HL-60 (cell line): ENCODE data around the gene KRTAP5-3.

ENCODE experiments used
- DNase-seq, 2 experiments: peaks; one replicate each; pipeline ENCODE4 v3.0.0-alpha.2; 2010 to 2020; ENCODE audit warnings: low read depth in 1 of 2, low spot score in 1 of 2
- H3K27ac ChIP-seq: fragments of 250-450 bp; sonication (Bioruptor Pico); replicated peaks from 2 replicates; pipeline ENCODE4 v1.5.1; 2020; ENCODE audit warnings: mild to moderate bottlenecking, moderate library complexity
- H3K27me3 ChIP-seq: fragments of 250-450 bp; sonication (Bioruptor Pico); 2 replicates; pipeline ENCODE4 v1.5.1; 2021; ENCODE audit warnings: mild to moderate bottlenecking, moderate library complexity; ENCODE audit not compliant: insufficient read depth, poor library complexity, severe bottlenecking
- H3K4me3 ChIP-seq: replicated peaks from 2 replicates; pipeline ENCODE4 v1.5.1; 2011; ENCODE audit warnings: mild to moderate bottlenecking, control low read depth, low read length; ENCODE audit not compliant: insufficient read depth
- GABPA ChIP-seq: IDR thresholded peaks from 2 replicates; pipeline ENCODE4 v1.6.1; 2012; ENCODE audit warnings: low read depth
- POLR2AphosphoS5 ChIP-seq: IDR thresholded peaks from 2 replicates; pipeline ENCODE4 v1.6.1; 2012; ENCODE audit warnings: low read depth
- SPI1 ChIP-seq: IDR thresholded peaks from 2 replicates; pipeline ENCODE4 v1.6.1; 2012; ENCODE audit warnings: low read depth, mild to moderate bottlenecking, borderline replicate concordance
- TF ChIP-seq, protein P1 (sequence below): IDR thresholded peaks from one replicate; pipeline ENCODE4 v1.5.1; 2011; ENCODE audit warnings: low read length, control low read depth, inconsistent platforms; ENCODE audit not compliant: insufficient read depth
- TF ChIP-seq, protein P2 (sequence below): IDR thresholded peaks from 2 replicates; pipeline ENCODE4 v1.6.1; 2012; ENCODE audit warnings: low read depth; ENCODE audit not compliant: insufficient replicate concordance

KRTAP5-3 gene

DNA sequence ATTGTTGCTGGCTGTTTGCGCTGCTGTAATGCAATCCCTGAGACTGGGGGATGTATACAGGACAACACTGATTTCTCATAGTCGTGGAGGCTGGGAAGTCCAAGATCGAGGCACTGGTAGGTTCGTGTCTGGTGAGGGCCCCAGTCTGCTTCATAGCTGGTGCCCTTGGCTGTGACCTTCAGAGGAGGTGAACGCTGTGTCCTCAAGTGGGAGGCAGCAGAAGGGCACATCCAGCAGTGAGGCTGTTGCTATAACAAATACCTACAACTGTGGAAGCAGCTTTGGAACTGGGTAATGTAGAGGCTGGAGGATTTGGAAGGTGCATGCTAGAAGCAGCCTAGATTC, 42.6 kb upstream of the KRTAP5-3 start:
- Histone ChIP-seq H3K27me3 (peaks cover 27% of the 10 kb centered on the region), H3K4me3 (no peak overlapping the region), H3K27ac (no peak overlapping the region)
- no peak for DNase-seq
- TF ChIP-seq SPI1 (no peak), GABPA (no peak), POLR2AphosphoS5 (no peak)
- TF ChIP-seq, protein P1, sequence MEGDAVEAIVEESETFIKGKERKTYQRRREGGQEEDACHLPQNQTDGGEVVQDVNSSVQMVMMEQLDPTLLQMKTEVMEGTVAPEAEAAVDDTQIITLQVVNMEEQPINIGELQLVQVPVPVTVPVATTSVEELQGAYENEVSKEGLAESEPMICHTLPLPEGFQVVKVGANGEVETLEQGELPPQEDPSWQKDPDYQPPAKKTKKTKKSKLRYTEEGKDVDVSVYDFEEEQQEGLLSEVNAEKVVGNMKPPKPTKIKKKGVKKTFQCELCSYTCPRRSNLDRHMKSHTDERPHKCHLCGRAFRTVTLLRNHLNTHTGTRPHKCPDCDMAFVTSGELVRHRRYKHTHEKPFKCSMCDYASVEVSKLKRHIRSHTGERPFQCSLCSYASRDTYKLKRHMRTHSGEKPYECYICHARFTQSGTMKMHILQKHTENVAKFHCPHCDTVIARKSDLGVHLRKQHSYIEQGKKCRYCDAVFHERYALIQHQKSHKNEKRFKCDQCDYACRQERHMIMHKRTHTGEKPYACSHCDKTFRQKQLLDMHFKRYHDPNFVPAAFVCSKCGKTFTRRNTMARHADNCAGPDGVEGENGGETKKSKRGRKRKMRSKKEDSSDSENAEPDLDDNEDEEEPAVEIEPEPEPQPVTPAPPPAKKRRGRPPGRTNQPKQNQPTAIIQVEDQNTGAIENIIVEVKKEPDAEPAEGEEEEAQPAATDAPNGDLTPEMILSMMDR, result no peak
- TF ChIP-seq, protein P2, sequence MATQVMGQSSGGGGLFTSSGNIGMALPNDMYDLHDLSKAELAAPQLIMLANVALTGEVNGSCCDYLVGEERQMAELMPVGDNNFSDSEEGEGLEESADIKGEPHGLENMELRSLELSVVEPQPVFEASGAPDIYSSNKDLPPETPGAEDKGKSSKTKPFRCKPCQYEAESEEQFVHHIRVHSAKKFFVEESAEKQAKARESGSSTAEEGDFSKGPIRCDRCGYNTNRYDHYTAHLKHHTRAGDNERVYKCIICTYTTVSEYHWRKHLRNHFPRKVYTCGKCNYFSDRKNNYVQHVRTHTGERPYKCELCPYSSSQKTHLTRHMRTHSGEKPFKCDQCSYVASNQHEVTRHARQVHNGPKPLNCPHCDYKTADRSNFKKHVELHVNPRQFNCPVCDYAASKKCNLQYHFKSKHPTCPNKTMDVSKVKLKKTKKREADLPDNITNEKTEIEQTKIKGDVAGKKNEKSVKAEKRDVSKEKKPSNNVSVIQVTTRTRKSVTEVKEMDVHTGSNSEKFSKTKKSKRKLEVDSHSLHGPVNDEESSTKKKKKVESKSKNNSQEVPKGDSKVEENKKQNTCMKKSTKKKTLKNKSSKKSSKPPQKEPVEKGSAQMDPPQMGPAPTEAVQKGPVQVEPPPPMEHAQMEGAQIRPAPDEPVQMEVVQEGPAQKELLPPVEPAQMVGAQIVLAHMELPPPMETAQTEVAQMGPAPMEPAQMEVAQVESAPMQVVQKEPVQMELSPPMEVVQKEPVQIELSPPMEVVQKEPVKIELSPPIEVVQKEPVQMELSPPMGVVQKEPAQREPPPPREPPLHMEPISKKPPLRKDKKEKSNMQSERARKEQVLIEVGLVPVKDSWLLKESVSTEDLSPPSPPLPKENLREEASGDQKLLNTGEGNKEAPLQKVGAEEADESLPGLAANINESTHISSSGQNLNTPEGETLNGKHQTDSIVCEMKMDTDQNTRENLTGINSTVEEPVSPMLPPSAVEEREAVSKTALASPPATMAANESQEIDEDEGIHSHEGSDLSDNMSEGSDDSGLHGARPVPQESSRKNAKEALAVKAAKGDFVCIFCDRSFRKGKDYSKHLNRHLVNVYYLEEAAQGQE, result no peak

DNA sequence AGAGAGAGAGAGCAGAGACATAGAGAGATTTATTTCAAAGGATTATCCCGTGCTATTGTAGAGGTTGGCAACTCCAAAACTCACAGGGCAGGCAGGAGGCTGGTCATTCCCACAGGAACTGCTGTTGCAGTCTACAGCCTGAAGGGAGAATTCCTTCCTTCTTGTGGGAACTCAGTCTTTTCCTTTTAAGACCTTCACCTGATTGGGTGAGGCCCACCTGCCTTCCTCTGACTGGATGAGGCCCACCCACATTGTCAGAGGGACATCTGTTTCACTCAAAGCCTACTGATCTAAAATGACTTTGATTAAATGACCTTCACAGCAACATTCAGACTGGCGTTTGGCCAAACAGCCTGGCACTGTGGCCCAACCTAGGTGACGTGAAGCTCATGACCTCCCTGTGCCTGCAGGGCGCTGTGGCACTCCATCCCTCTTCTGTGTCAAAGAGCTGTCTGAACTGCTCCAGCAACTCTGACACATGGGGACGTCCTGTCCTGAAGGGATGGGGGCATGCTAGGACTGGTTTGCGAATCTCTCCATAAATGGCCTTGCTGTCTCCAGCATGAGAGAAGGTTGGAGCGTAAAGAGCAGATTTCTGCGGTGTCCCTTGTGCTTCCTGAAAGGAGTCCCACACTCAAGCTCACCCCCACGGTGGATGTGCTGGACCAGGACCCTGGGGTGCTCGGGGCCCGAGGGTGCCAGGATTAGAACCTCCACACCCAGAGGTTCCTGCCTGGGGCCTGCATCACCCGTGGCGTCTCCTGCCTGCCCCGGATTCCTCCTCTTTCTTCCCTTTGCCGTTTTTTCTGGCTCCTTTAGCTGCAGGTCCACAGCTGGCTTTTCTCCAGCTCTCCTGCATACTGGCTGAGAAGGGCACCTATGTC, 42.0 kb upstream of the KRTAP5-3 start:
- H3K27me3 ChIP-seq, result peaks cover 26% of the 10 kb centered on the region
- TF ChIP-seq POLR2AphosphoS5 (no peak), GABPA (no peak), SPI1 (no peak)
- TF ChIP-seq, protein P2, result no peak
- TF ChIP-seq, protein P1, result no peak

DNA sequence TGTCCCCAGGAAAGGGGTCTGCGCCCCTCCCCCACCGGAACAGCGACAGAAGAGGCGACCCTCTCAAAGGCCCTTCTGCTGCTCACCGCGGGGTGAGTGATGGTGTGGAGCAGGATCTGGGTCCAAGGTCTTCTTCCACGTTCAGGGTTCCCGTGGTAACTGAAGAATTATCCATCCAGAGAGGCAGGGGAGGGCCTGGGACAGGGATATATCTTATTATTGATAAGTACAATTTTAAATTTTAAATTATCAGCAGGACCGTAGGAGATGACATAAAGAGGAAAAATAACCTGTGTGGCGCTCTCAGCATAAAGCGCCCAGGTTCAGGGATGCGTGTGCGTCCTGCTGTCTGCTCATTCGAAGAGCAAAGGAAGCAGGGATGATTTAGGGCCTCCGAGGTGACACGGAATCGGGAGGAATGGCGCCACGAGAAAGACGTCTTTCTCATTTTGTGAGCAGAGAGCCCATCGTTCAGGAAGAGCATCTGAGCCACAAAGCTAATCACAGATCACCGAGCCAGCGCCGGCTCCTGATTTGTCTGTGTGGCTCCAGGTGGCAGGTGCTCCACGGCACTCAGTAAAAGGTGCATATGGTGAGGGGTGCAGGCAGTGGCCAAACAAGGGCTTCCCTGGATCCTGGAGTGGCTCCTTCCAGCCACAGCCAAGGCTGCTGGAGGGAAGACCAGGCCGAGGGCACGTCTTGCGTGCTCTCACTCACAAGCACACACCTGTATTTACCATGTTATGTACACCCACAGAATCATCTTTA, 40.6 kb upstream of the KRTAP5-3 start:
- Histone ChIP-seq H3K4me3 (no peak overlapping the region), H3K27me3 (peaks cover 13% of the 10 kb centered on the region), H3K27ac (no peak overlapping the region)
- TF ChIP-seq SPI1 (no peak), GABPA (no peak), POLR2AphosphoS5 (no peak)
- TF ChIP-seq, protein P1, result no peak
- TF ChIP-seq, protein P2, result no peak
- no peak for DNase-seq

More for the DNA sequence above, 42.0 kb upstream of the KRTAP5-3 start:
- no peak for DNase-seq
- no peak overlapping the region for H3K27ac ChIP-seq
- H3K4me3 ChIP-seq, result no peak overlapping the region
